Smooth muscle cell (in vitro differentiated cells): Measurements from ENCODE around the gene TBCK. TPM values are rescaled to one million over a fixed set of nuclear protein-coding genes. Genes with fewer than 3 reads are reported as not detected.

Experiments
- DNase-seq: peaks from one replicate; lab custom pipeline; 2025; ENCODE audit not compliant: unreplicated experiment; lab: John Stamatoyannopoulos, UW
- H2AFZ ChIP-seq: fragments of 200-600 bp; sonication (generic); 2 replicates; pipeline ENCODE4 v1.6.0; 2016; ENCODE audit warnings: antibody characterized with exemption, low read depth, mild to moderate bottlenecking
- H3F3A ChIP-seq: fragments of 200-600 bp; sonication (generic); 2 replicates; pipeline ENCODE4 v1.6.0; 2017; ENCODE audit warnings: antibody characterized with exemption, low read depth
- H3K27ac ChIP-seq: fragments of 200-600 bp; sonication (generic); 2 replicates; pipeline ENCODE4 v1.5.1; 2016; ENCODE audit warnings: low read depth, mild to moderate bottlenecking
- H3K27me3 ChIP-seq: fragments of 200-600 bp; sonication (generic); 2 replicates; pipeline ENCODE4 v1.6.1; 2016; ENCODE audit warnings: low read depth, mild to moderate bottlenecking
- H3K36me3 ChIP-seq: fragments of 200-600 bp; sonication (generic); 2 replicates; pipeline ENCODE4 v1.5.1; 2016; ENCODE audit warnings: low read depth
- H3K4me1 ChIP-seq: fragments of 200-600 bp; sonication (generic); 2 replicates; pipeline ENCODE4 v1.5.1; 2016; ENCODE audit warnings: low read depth
- H3K4me2 ChIP-seq: fragments of 200-600 bp; sonication (generic); 2 replicates; pipeline ENCODE4 v1.6.0; 2016; ENCODE audit warnings: mild to moderate bottlenecking
- H3K4me3 ChIP-seq: fragments of 200-600 bp; sonication (generic); 2 replicates; pipeline ENCODE4 v1.5.1; 2016; ENCODE audit warnings: mild to moderate bottlenecking
- H3K79me2 ChIP-seq: fragments of 200-600 bp; sonication (generic); 2 replicates; pipeline ENCODE4 v1.6.0; 2016; ENCODE audit warnings: low read depth, mild to moderate bottlenecking
- H3K9ac ChIP-seq: fragments of 200-600 bp; sonication (generic); 2 replicates; pipeline ENCODE4 v1.6.0; 2016; ENCODE audit warnings: low read depth
- H3K9me3 ChIP-seq: fragments of 200-600 bp; sonication (generic); replicated peaks from 2 replicates; pipeline ENCODE4 v1.5.1; 2016; ENCODE audit warnings: low read depth
- H4K20me1 ChIP-seq: fragments of 200-600 bp; sonication (generic); 2 replicates; pipeline ENCODE4 v1.6.0; 2016; ENCODE audit warnings: low read depth
- CTCF ChIP-seq: fragments of 200-600 bp; sonication (generic); IDR thresholded peaks from 2 replicates; pipeline ENCODE4 v1.5.1; 2017; ENCODE audit warnings: borderline replicate concordance, mild to moderate bottlenecking, antibody characterized with exemption; ENCODE audit not compliant: insufficient read depth, poor library complexity, severe bottlenecking
- WGBS: methylation state at CpG from one replicate; pipeline ENCODE4 v1.1.7; 2016; ENCODE audit warnings: low lambda C conversion rate; 5-methylcytosine and 5-hydroxymethylcytosine counted together
- polyA plus RNA-seq: library from polyadenylated mRNA; unstranded; fragments of >200 nt; fragmentation: Nextera tagmentation; extraction: Ambion mirVana; gene quantifications from 2 replicates; pipeline ENCODE4 v1.2.1, GENCODE V29; 2016
- total RNA-seq: library from RNA; depleted of rRNA; stranded (reverse); fragments of >200 nt; gene quantifications from 2 replicates; pipeline ENCODE4 v1.2.3, GENCODE V29; 2014

TBCK gene
- total and polyA plus RNA-seq, 2 experiments from 2014 or later: 10.0 to 28.1 TPM

- Histone ChIP-seq H3K4me2 (no peak overlapping the region), H3K27ac (no peak overlapping the region), H3K9me3 (no peaks in the 10 kb centered on the region), H3F3A (no peaks in the 10 kb centered on the region), H3K9ac (no peak overlapping the region), H3K4me3 (no peak overlapping the region), H3K4me1 (peaks cover 6% of the 10 kb centered on the region), H2AFZ (no peak overlapping the region), H3K79me2 (no peaks in the 10 kb centered on the region), H4K20me1 (no peaks in the 10 kb centered on the region), H3K27me3 (no peaks in the 10 kb centered on the region), H3K36me3 (no peaks in the 10 kb centered on the region)
- 90% methylated on average over 6 of the region's 6 CpGs for WGBS
- TF ChIP-seq CTCF: no peak
- DNase-seq: no peak
Observed at GRCh38 chr4:105994061-105994460, 321.9 kb downstream of the TBCK start.

- H3K27ac ChIP-seq: no peak overlapping the region
- H3K4me1 ChIP-seq: no peaks in the 10 kb centered on the region
- no peaks in the 10 kb centered on the region for H3K27me3 ChIP-seq
- H3K9ac ChIP-seq: no peak overlapping the region
- no peaks in the 10 kb centered on the region for H3K36me3 ChIP-seq
- no peak for TF ChIP-seq CTCF
- no peaks in the 10 kb centered on the region for H3K79me2 ChIP-seq
- 69% methylated on average over 2 of the region's 2 CpGs for WGBS
- no peak overlapping the region for H3K4me2 ChIP-seq
- no peaks in the 10 kb centered on the region for H3K9me3 ChIP-seq
- H4K20me1 ChIP-seq: no peaks in the 10 kb centered on the region
- no peak for DNase-seq
- no peaks in the 10 kb centered on the region for H3F3A ChIP-seq
- no peak overlapping the region for H2AFZ ChIP-seq
- H3K4me3 ChIP-seq: no peak overlapping the region
Observed at GRCh38 chr4:105992641-105993305, 323.2 kb downstream of the TBCK start.

- Histone ChIP-seq H3K36me3 (no peaks in the 10 kb centered on the region), H3K4me3 (no peak overlapping the region), H3K79me2 (no peaks in the 10 kb centered on the region), H3K9me3 (no peaks in the 10 kb centered on the region), H3K27ac (no peak overlapping the region), H2AFZ (no peak overlapping the region), H3F3A (no peaks in the 10 kb centered on the region), H3K9ac (no peak overlapping the region), H3K4me1 (no peaks in the 10 kb centered on the region), H4K20me1 (no peaks in the 10 kb centered on the region), H3K27me3 (no peaks in the 10 kb centered on the region), H3K4me2 (no peak overlapping the region)
- DNase-seq: no peak
- no peak for TF ChIP-seq CTCF
- WGBS: 95% methylated on average over 8 of the region's 8 CpGs
Observed at GRCh38 chr4:105991726-105992125, 324.3 kb downstream of the TBCK start.

Other genes with a start within 250 kb of the TBCK start
- gene AIMP1, start 341 bp upstream of the TBCK start, total RNA-seq: 35.1 and 40.4 TPM in 2 replicates
- 58.5 and 60.5 TPM in 2 replicates for gene AIMP1, start 341 bp upstream of the TBCK start, polyA plus RNA-seq
- not detected in 2 replicates for gene GIMD1, start 52.6 kb upstream of the TBCK start, total RNA-seq
- not detected in 2 replicates for gene GIMD1, start 52.6 kb upstream of the TBCK start, polyA plus RNA-seq